ENCODE measurements around the gene AARS1.

DNA sequence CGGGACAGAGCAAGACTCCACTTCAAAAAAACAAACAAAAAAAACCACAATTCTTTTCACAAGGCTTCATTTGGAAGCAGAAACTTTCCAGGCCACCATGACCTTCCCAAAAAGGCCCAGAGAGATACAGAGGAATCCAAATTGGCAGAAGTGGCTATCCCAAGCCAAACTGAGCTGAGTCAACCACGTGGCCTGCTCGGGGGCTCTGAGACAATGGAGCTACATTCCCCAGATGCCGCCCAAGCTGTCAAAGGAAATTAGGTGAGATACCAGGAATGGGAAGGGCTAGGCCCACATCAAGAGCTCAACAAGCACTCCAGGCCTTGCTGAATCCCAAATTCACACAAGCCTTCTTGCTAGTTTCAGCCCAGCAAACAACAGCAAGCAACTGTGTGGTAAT is 31.9 kb downstream of the AARS1 start:
- TF ChIP-seq, protein P1, sequence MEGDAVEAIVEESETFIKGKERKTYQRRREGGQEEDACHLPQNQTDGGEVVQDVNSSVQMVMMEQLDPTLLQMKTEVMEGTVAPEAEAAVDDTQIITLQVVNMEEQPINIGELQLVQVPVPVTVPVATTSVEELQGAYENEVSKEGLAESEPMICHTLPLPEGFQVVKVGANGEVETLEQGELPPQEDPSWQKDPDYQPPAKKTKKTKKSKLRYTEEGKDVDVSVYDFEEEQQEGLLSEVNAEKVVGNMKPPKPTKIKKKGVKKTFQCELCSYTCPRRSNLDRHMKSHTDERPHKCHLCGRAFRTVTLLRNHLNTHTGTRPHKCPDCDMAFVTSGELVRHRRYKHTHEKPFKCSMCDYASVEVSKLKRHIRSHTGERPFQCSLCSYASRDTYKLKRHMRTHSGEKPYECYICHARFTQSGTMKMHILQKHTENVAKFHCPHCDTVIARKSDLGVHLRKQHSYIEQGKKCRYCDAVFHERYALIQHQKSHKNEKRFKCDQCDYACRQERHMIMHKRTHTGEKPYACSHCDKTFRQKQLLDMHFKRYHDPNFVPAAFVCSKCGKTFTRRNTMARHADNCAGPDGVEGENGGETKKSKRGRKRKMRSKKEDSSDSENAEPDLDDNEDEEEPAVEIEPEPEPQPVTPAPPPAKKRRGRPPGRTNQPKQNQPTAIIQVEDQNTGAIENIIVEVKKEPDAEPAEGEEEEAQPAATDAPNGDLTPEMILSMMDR (IDR thresholded peaks at IDR 0.05), result no peak
- TF ChIP-seq POLR2A (IDR thresholded peaks at IDR 0.05), result no peak

Measured in Peyer's patch (tissue), 4 donors.